WTC11 (cell line): ENCODE measurements around the gene GAS2L3. TPM values are rescaled to one million over a fixed set of nuclear protein-coding genes. Genes with fewer than 3 reads are reported as not detected.

Source experiments
- ATF1 ChIP-seq: sonication (generic); formaldehyde crosslinking; IDR thresholded peaks from 2 replicates; pipeline ENCODE4 v1.8.1; 2023; ENCODE audit warnings: mild to moderate bottlenecking, moderate library complexity, missing genetic modification reagents
- ATF2 ChIP-seq: sonication (generic); formaldehyde crosslinking; IDR thresholded peaks from 2 replicates; pipeline ENCODE4 v1.8.1; 2022; ENCODE audit warnings: low read depth, missing genetic modification reagents, borderline replicate concordance
- CBFB ChIP-seq: sonication (generic); formaldehyde crosslinking; IDR thresholded peaks from 2 replicates; pipeline ENCODE4 v1.8.1; 2022; ENCODE audit warnings: mild to moderate bottlenecking, low read depth, missing genetic modification reagents
- E2F1 ChIP-seq: sonication (generic); formaldehyde crosslinking; IDR thresholded peaks from 2 replicates; pipeline ENCODE4 v1.8.0; 2022; ENCODE audit warnings: mild to moderate bottlenecking, missing genetic modification reagents
- ESRRA ChIP-seq: sonication (generic); formaldehyde crosslinking; IDR thresholded peaks from 2 replicates; pipeline ENCODE4 v1.8.1; 2022; ENCODE audit warnings: mild to moderate bottlenecking, missing genetic modification reagents, borderline replicate concordance
- FOXJ3 ChIP-seq: sonication (generic); formaldehyde crosslinking; IDR thresholded peaks from 2 replicates; pipeline ENCODE4 v1.9.0; 2021; ENCODE audit warnings: missing genetic modification reagents, mild to moderate bottlenecking, borderline replicate concordance
- FOXP4 ChIP-seq: sonication (generic); formaldehyde crosslinking; IDR thresholded peaks from 2 replicates; pipeline ENCODE4 v1.8.0; 2022; ENCODE audit warnings: mild to moderate bottlenecking, missing genetic modification reagents
- HMGA2 ChIP-seq: fragments of 250-450 bp; sonication (Bioruptor Pico); IDR thresholded peaks from 2 replicates; pipeline ENCODE4 v1.4.0; 2021; ENCODE audit warnings: mild to moderate bottlenecking, moderate library complexity
- IRF2 ChIP-seq: sonication (generic); formaldehyde crosslinking; IDR thresholded peaks from 2 replicates; pipeline ENCODE4 v1.8.0; 2022; ENCODE audit warnings: low read depth, missing genetic modification reagents, borderline replicate concordance
- JUN ChIP-seq: sonication (generic); formaldehyde crosslinking; IDR thresholded peaks from 2 replicates; pipeline ENCODE4 v1.8.0; 2023; ENCODE audit warnings: mild to moderate bottlenecking, missing genetic modification reagents
- KAT7 ChIP-seq: sonication (generic); formaldehyde crosslinking; IDR thresholded peaks from 2 replicates; pipeline ENCODE4 v1.8.1; 2023; ENCODE audit warnings: missing genetic modification reagents, mild to moderate bottlenecking, borderline replicate concordance
- OVOL2 ChIP-seq: fragments of 250-450 bp; sonication (Bioruptor Pico); IDR thresholded peaks from 2 replicates; pipeline ENCODE4 v1.9.0; 2021; ENCODE audit warnings: mild to moderate bottlenecking, borderline replicate concordance
- RORB ChIP-seq: fragments of 250-450 bp; sonication (Bioruptor Pico); IDR thresholded peaks from 2 replicates; pipeline ENCODE4 v1.9.0; 2021; ENCODE audit warnings: mild to moderate bottlenecking
- SMAD3 ChIP-seq: sonication (generic); formaldehyde crosslinking; IDR thresholded peaks from 2 replicates; pipeline ENCODE4 v1.8.0; 2022; ENCODE audit warnings: missing genetic modification reagents, mild to moderate bottlenecking, borderline replicate concordance
- SMAD4 ChIP-seq: sonication (generic); formaldehyde crosslinking; IDR thresholded peaks from 2 replicates; pipeline ENCODE4 v1.8.0; 2022; ENCODE audit warnings: mild to moderate bottlenecking, missing genetic modification reagents
- SOX15 ChIP-seq: fragments of 250-450 bp; sonication (Bioruptor Pico); IDR thresholded peaks from 2 replicates; pipeline ENCODE4 v1.9.0; 2021; ENCODE audit warnings: mild to moderate bottlenecking
- TP53 ChIP-seq: sonication (generic); formaldehyde crosslinking; IDR thresholded peaks from 2 replicates; pipeline ENCODE4 v1.8.1; 2023; ENCODE audit warnings: mild to moderate bottlenecking, missing genetic modification reagents
- ZNF219 ChIP-seq: sonication (generic); formaldehyde crosslinking; IDR thresholded peaks from 2 replicates; pipeline ENCODE4 v1.8.0; 2023; ENCODE audit warnings: missing genetic modification reagents, mild to moderate bottlenecking, borderline replicate concordance
- ZNF232 ChIP-seq: sonication (generic); formaldehyde crosslinking; IDR thresholded peaks from 2 replicates; pipeline ENCODE4 v1.8.0; 2022; ENCODE audit warnings: mild to moderate bottlenecking, missing genetic modification reagents
- ZNF396 ChIP-seq: fragments of 250-450 bp; sonication (Bioruptor Pico); IDR thresholded peaks from 2 replicates; pipeline ENCODE4 v1.8.0; 2021; ENCODE audit warnings: mild to moderate bottlenecking, moderate library complexity, borderline replicate concordance
- ZNF671 ChIP-seq: fragments of 250-450 bp; sonication (Bioruptor Pico); IDR thresholded peaks from 2 replicates; pipeline ENCODE4 v1.8.0; 2021; ENCODE audit warnings: mild to moderate bottlenecking
- total RNA-seq: library from RNA; stranded (reverse); gene quantifications from 3 replicates; pipeline ENCODE4 v1.2.3, GENCODE V29; 2021
- TF ChIP-seq, protein P1 (sequence below): sonication (generic); formaldehyde crosslinking; IDR thresholded peaks from 2 replicates; pipeline ENCODE4 v1.8.0; 2022; ENCODE audit warnings: missing genetic modification reagents
- TF ChIP-seq, protein P2 (sequence below): fragments of 250-450 bp; sonication (Bioruptor Pico); conservative IDR thresholded peaks from 2 replicates; pipeline ENCODE4 v1.9.0; 2021; ENCODE audit warnings: mild to moderate bottlenecking
- TF ChIP-seq, protein P3 (sequence below): sonication (generic); formaldehyde crosslinking; IDR thresholded peaks from 2 replicates; pipeline ENCODE4 v1.8.0; 2022; ENCODE audit warnings: mild to moderate bottlenecking, missing genetic modification reagents
- TF ChIP-seq, protein P4 (sequence below): fragments of 250-450 bp; sonication (Bioruptor Pico); IDR thresholded peaks from 2 replicates; pipeline ENCODE4 v1.9.0; 2021; ENCODE audit warnings: mild to moderate bottlenecking

GAS2L3 gene
- total RNA-seq, 1 experiment from 2014 or later: 14.8 TPM

DNA sequence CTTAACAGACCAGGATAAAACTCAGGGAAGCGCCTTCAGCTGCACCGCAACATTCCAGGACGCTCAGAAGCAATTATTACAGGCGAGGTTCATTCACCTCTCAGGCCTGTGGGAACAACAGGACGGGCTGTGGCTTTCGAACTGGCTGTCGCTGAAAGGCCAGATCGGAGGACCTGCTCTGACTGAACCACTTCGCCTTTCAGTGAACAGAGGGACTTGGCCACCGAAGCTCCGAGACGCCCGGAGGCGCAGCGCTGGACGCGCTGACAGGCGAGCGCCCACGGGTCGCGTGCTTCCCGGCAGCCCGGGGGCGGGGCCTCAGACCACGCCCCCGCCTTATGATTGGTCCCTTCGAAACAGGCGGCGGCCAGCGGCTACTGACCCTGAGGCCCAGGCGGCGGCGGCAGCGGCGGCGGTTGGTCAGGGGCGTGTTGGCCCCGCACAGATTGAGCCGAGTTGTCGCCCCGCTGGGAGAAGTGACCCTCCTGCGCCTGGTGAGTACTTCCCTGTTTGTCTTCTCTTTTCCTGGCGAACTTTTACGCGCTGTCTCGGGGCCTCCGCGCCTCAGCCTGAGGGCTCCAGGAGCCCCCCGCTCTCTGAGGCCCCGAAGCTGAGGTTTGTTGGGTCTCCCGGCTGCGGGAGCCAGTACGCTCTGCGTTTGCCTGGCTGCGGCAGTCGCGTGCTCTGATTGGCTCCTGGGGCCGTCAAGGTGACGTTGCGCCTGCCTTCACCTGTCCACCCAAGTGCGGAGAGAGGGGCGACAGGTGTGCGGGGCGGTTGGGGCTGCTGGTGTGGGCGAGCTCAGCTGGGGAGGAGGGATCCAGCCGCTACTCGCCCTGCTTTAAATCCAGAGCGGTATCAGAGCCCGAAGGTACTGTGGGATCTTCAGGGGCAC is at the start of gene GAS2L3 (continued):
- TF ChIP-seq, protein P1, sequence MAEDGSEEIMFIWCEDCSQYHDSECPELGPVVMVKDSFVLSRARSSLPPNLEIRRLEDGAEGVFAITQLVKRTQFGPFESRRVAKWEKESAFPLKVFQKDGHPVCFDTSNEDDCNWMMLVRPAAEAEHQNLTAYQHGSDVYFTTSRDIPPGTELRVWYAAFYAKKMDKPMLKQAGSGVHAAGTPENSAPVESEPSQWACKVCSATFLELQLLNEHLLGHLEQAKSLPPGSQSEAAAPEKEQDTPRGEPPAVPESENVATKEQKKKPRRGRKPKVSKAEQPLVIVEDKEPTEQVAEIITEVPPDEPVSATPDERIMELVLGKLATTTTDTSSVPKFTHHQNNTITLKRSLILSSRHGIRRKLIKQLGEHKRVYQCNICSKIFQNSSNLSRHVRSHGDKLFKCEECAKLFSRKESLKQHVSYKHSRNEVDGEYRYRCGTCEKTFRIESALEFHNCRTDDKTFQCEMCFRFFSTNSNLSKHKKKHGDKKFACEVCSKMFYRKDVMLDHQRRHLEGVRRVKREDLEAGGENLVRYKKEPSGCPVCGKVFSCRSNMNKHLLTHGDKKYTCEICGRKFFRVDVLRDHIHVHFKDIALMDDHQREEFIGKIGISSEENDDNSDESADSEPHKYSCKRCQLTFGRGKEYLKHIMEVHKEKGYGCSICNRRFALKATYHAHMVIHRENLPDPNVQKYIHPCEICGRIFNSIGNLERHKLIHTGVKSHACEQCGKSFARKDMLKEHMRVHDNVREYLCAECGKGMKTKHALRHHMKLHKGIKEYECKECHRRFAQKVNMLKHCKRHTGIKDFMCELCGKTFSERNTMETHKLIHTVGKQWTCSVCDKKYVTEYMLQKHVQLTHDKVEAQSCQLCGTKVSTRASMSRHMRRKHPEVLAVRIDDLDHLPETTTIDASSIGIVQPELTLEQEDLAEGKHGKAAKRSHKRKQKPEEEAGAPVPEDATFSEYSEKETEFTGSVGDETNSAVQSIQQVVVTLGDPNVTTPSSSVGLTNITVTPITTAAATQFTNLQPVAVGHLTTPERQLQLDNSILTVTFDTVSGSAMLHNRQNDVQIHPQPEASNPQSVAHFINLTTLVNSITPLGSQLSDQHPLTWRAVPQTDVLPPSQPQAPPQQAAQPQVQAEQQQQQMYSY (CRISPR knock-in tag): no peak
- TF ChIP-seq IRF2 (CRISPR knock-in tag): no peak
- TF ChIP-seq ZNF396 (CRISPR knock-in tag): no peak
- peak; percentile 73; the same call in 1 of the 2 replicates for TF ChIP-seq SMAD3
- TF ChIP-seq SMAD4 (CRISPR knock-in tag): no peak
- peak; percentile 51; the same call in 1 of the 2 replicates for TF ChIP-seq KAT7 (CRISPR knock-in tag)
- TF ChIP-seq FOXP4: peak; percentile 50; the same call in 1 of the 2 replicates
- TF ChIP-seq, protein P2, sequence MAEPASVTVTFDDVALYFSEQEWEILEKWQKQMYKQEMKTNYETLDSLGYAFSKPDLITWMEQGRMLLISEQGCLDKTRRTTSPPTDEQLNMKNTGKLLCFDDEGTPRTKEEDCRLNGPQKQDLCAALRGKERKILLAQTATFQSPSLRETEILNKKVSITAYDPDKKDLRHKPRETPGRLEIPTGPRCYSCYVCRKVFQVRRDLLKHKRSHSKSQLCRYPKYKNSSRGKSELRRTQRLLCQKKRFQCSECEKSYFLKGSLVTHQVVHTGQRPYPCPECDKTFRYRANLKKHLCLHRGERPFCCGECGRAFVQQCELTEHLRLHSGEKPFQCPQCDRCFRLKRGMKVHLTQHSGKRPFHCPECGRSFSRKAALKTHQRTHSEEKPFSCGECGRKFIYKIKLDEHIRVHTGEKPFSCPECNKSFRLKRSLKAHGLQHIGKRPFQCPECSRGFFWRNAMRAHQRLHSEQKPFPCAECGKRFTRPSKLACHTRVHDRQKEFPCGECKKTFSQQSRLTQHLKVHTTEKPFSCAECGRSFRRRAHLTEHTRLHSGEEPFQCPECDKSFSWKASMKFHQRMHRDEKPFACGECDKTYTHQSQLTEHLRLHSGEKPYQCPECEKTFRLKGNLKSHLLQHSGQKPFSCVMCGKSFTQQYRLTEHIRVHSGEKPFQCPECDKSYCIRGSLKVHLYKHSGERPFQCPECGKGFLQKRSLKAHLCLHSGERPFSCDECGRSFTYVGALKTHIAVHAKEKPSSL (CRISPR knock-in tag): no peak
- TF ChIP-seq HMGA2 (CRISPR knock-in tag): no peak
- no peak for TF ChIP-seq SOX15 (CRISPR knock-in tag)
- no peak for TF ChIP-seq FOXJ3 (CRISPR knock-in tag)
- TF ChIP-seq TP53 (CRISPR knock-in tag): no peak
- no peak for TF ChIP-seq ZNF671 (CRISPR knock-in tag)
- no peak for TF ChIP-seq ESRRA (CRISPR knock-in tag)
- peak; percentile 78; the same call in 1 of the 2 replicates for TF ChIP-seq ZNF232 (CRISPR knock-in tag)
- no peak for TF ChIP-seq CBFB
- TF ChIP-seq, protein P3, sequence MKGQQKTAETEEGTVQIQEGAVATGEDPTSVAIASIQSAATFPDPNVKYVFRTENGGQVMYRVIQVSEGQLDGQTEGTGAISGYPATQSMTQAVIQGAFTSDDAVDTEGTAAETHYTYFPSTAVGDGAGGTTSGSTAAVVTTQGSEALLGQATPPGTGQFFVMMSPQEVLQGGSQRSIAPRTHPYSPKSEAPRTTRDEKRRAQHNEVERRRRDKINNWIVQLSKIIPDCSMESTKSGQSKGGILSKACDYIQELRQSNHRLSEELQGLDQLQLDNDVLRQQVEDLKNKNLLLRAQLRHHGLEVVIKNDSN (CRISPR knock-in tag): peak; percentile 68; the same call in 1 of the 2 replicates
- no peak for TF ChIP-seq ATF2 (CRISPR knock-in tag)
- no peak for TF ChIP-seq ZNF219 (CRISPR knock-in tag)
- TF ChIP-seq OVOL2 (CRISPR knock-in tag): no peak
- no peak for TF ChIP-seq JUN (CRISPR knock-in tag)
- no peak for TF ChIP-seq RORB (CRISPR knock-in tag)
- TF ChIP-seq, protein P4, sequence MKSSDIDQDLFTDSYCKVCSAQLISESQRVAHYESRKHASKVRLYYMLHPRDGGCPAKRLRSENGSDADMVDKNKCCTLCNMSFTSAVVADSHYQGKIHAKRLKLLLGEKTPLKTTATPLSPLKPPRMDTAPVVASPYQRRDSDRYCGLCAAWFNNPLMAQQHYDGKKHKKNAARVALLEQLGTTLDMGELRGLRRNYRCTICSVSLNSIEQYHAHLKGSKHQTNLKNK (CRISPR knock-in tag): no peak
- TF ChIP-seq ATF1 (CRISPR knock-in tag): no peak
- TF ChIP-seq E2F1 (CRISPR knock-in tag): 0 out of 2 replicates have a peak, but pooled peaks have one; percentile 76
